GM18507 (cell line): ENCODE data around the gene CSNK2A1.
"Not testable (repeated sequence)": the region's sequence is repeated elsewhere in the genome, so short reads cannot be mapped to it uniquely, and the experiment has no call there.

Experiments used
- DNase-seq: peaks from one replicate; pipeline ENCODE4 v3.0.0; 2011; ENCODE audit warnings: low read depth; ENCODE audit not compliant: insufficient read length; ENCODE audit errors: extremely low spot score
- FAIRE-seq: peaks from 2 replicates; lab custom pipeline; 2011; peaks lifted over from hg19 to GRCh38; lab: Jason Lieb, UNC

CSNK2A1 gene

DNA sequence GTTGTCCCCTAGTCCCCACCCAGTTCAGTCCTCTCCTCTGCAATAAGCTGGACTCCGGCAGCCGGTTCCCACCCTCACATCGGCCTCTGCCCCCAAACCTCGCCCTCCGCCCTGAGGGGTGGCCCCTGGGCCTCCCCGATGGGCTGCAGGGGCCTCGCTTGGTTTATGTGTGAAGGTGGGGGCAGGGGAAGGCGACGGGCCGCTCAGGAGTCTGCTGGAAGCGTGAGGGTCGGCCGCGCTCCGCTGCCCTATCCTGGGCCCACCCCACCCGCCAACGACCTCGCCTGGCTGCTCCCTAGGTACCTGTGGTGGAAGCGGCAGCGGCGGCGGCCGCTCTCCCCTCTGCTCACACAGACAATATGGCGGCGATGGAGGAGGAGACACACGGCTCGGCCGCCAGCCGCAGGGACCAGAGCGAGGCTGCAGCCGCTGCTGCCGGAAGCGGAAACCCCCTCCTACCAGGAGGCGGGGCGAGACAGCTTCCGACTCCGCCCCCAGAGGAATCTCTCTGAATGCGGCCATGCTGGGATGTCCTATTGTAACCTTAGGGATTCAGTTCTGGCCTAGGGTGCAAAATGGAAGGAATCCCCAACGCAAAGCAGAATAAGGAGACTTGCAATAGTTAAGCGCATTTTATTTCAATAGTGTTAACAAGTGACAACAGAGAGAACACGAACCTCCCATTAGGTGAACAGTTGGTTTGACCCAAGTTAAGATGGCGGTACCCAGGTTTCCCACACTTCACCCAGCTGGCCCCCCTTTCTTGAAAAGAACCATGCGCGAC is at the start of gene CSNK2A1:
TSS of gene CSNK2A1 (minus strand) at position 422 of the 784 bp plus-strand sequence. CDS start 35,239 bp downstream, outside the sequence.
- FAIRE-seq, result peak; percentile 94
- DNase-seq, result peak; percentile 94

DNA sequence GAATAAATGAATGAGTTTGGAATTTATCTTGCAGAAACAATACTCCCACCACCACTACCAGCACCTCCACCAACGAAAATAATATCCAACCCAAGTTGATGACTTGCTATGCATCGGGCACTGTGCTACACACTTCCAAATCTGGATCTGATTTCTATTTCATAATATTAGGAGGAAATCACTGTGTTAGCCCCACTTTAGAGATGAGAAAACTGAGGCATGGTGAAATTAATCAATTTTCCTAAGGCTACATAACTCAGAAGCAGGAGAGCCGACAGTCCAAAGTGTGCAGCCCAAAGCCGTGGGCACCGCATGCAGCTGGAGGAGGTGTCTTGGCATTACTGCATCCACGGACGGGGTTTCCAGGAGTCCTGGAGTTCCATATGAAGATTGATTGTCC is 48.9 kb upstream of the CSNK2A1 start:
- DNase-seq (no peak), FAIRE-seq (no peak)

DNA sequence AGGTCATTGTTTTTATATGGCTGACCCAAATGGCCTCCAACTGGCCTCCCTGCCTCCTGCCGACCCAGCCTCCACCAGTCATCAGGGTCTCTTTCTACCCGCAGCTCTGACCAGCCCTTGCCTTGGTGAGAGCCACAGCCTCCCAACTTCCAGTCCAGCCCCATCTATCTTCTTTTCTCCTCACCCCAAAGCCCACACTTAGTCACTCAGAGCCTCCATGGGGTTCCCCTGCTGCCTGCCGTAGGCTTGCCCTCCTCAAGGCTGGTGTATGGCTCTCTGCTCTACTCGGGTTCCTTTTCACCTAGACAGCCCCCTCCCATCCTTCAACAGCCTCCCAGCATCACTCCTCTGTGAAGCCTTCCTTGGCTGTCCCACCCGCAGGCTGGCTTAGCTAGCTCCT is 48.4 kb upstream of the CSNK2A1 start:
- no peak for DNase-seq
- no peak for FAIRE-seq

- DNase-seq, result peak; percentile 43
These were observed 45.5 kb upstream of the CSNK2A1 start for GRCh38 chr20:588932-589672.

GRCh38 chr20:588476-588875 is 44.9 kb upstream of the CSNK2A1 start:
- DNase-seq (no peak), FAIRE-seq (no peak)

More at GRCh38 chr20:588932-589672, 45.5 kb upstream of the CSNK2A1 start:
- peak; percentile 70 for FAIRE-seq

DNA sequence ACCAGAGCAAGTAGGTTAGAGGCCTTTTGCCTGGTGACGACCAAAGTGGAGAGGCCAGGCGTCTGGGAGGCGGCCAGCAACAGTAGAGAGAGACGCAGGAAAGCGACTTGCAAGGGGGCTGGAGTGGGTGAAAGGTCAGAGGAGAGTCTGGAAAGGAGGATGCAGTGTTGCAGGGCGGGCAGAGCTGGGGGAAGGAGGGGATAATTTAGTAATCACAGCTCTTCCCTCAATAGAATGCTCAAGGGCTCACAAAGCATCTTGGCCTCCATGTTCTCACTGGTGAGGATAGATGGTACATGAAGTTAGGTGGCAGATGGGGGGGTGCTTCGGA is 41.3 kb upstream of the CSNK2A1 start:
- FAIRE-seq, result no peak
- DNase-seq, result no peak

GRCh38 chr20:584161-584970 is 40.8 kb upstream of the CSNK2A1 start:
- no peak for DNase-seq
- FAIRE-seq, result no peak

DNA sequence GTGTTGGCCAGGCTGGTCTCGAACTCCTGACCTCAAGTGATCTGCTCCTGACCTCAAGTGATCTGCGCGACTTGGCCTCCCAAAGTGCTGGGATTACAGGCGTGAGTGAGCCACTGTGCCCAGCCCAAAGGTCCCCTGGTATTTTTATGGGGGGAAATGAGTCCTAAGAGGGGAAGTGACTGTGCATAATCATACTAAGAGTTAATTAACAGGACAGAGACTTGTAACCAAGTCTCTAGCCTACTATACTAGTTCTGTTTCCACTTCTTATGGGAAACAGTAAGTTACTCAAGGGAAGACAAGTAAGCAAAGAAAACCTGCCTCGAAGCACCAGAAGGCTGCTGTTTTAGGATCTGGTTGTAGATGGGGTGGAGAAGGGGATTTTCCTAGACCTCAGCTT is 38.6 kb upstream of the CSNK2A1 start:
- FAIRE-seq (no peak), DNase-seq (no peak)

GRCh38 chr20:578940-579690 is 35.5 kb upstream of the CSNK2A1 start:
- FAIRE-seq, result not testable (repeated sequence)

DNA sequence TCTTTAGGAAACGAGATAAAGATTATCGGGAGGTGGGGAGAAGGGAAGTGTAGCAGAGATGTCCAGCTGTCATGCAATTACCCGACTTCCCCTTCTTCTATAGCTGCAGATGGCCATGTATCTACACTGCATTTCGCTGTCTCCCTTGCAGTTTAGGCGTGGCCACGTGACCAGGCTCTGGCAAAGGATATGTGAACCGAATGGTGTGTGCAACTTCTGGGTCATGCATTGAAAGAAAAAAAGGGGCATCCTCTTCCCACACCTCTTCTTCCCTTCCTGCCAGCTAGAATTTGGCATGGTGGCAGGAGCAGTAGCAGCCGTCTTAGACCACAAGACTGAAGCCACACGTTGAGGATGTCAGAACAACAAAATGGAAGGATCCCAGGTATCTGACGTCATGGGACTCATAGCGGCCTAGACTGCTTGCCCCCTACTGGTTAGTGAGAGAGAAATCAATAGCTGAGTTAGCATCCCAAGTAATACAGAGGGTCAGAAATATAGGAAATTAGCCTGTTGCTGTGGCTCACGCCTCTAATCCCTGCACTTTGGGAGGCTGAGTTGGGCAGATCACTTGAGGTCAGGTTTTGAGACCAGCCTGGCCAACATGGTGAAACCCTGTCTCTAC is 33.7 kb upstream of the CSNK2A1 start:
- DNase-seq, result no peak
- FAIRE-seq, result no peak

More at GRCh38 chr20:578940-579690, 35.5 kb upstream of the CSNK2A1 start:
- not testable (repeated sequence) for DNase-seq

- FAIRE-seq (no peak), DNase-seq (no peak)
These were observed 32.6 kb upstream of the CSNK2A1 start for GRCh38 chr20:576156-576555.

- DNase-seq (no peak), FAIRE-seq (no peak)
These were observed 31.6 kb upstream of the CSNK2A1 start for GRCh38 chr20:575230-575629.

- DNase-seq, result no peak
- FAIRE-seq, result no peak
These were observed 30.8 kb upstream of the CSNK2A1 start for GRCh38 chr20:574297-574942.

- FAIRE-seq (no peak), DNase-seq (no peak)
These were observed 30.1 kb upstream of the CSNK2A1 start for GRCh38 chr20:573414-574296.

GRCh38 chr20:572727-573126 is 29.1 kb upstream of the CSNK2A1 start:
- FAIRE-seq (no peak), DNase-seq (no peak)

DNA sequence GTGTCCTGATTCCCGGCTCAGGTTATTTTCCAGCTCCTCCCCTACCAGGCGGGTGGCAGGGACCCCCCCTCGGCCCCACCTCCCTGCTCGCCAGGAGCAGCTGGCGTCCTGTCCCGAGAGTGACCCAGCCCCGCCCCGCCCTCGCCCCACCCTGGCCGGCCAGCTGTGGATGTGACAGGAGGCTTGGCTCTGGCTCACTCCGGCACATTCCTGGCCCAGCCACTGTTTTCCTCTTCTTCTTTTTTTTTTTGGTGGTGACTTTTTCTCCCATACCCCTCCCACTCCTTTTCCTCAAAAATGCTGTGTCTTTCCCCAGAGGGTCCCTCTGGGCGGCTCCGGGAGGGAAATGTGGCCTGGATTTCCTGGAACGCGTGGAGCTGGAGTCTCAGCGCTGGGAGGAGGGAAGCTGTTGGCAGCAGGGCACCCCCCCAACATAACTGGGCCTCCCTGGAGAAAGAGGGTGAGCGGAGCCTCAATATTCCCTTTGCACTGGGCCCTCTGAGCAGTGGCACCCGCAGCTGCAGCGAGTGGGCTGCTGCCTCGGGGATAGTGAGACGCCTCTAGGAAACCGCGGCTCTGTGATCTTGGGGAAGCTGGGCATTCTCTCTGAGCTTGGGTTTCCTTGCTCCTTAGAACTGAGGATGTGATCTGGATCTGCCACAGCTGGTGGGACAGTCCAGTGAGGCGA is 28.3 kb upstream of the CSNK2A1 start:
- FAIRE-seq (no peak), DNase-seq (no peak)
